ENCODE measurements around the gene YPEL2.
"Not testable (repeated sequence)": the region's sequence is repeated elsewhere in the genome, so short reads cannot be mapped to it uniquely, and the experiment has no call there.

Gene YPEL2

DNA sequence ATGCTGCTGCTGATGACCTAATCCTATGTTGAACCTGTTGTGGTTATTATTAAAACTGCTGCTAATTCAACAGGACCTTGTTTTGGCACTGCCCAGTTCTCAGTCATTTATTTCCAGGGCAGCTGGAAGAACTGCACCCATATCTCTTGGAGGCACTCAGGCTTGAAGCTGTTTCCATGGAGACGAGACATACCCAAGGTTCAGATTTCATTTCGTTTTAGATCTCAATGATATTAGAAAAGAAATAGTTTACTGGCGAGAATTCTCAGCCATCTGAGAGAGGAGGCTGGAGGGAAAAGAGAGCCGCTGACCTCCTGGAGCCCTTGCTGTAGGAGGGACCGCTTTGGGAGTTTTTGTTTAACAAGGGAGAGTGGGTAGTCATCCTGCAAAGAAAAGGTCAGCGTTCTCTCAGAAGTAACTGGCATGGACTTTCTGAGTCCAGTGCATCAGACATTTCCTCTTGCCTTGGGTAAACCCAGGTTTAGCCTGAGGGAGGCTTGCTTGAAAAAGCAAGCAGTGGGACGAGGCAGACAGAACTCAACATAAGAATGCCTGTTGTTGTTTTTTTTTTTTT is 75.4 kb downstream of the YPEL2 start:
- no peak for DNase-seq (ENCODE audit: low read depth in 2 of 2)

DNA sequence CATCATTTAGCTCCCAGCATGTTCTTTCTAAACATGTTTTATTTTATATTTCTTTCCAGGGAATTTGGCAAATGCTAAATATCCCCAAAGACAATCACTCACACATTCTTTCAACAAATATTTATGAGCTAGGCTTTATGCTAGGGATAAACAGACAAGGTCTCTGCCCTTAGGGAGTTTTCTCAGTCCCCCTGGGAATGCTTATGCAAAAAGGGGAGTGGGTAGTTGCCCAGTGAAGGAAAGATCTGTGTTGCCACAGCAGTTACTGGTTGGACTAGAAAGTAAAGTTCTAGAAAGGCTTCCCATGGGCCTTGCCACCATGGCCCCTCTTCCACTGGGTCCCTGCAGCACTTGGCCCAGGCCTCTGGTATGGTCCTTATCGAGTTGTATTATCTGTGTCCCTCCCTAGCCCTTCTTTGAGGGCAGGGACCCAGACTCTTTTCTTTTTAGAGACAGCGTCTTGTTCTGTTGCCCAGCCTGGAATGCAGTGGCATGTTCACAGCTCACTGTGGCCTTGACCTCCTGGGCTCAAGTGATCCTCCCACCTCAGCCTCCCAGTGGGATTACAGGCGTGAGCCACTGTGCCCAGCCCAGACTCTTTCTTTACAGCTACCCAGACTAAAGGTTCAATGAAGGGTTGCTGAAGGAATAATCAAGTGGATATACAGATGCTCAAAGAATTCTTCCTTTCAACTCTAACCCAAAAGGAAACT is 78.0 kb downstream of the YPEL2 start:
- DNase-seq (ENCODE audit: low read depth in 2 of 2), result no peak

- DNase-seq (ENCODE audit: low read depth in 2 of 2), result no peak
These were observed 78.6 kb downstream of the YPEL2 start for GRCh38 chr17:59410049-59410437.

- not testable (repeated sequence) for DNase-seq (ENCODE audit: low read depth in 2 of 2)
These were observed 81.0 kb downstream of the YPEL2 start for GRCh38 chr17:59412431-59412830.

- no peak for DNase-seq (ENCODE audit: low read depth in 2 of 2)
These were observed 81.7 kb downstream of the YPEL2 start for GRCh38 chr17:59413014-59413766.

DNA sequence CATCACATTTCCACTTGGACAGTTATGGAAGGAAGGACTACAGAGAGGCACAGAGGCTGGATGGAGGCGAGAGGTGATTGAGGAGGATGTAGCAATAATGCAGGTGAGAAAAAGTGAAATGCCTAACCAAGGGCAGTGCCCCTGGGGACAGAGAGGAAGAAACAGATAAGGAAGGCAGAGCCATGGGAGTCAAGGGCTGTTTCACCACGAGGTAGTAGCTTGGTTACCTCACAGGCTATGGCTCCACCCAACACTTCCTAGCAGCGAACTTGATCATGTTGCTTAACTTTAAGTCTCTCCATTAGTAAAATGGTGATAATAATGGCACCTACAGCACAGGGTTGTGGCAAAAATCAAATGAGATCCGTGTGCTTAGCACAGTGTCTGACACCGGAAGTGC is 83.9 kb downstream of the YPEL2 start:
- no peak for DNase-seq (ENCODE audit: low read depth in 2 of 2)

GRCh38 chr17:59416184-59416583 is 84.7 kb downstream of the YPEL2 start:
- no peak for DNase-seq (ENCODE audit: low read depth in 2 of 2)

GRCh38 chr17:59417452-59417851 is 86.0 kb downstream of the YPEL2 start:
- no peak for DNase-seq (ENCODE audit: low read depth in 2 of 2)

DNA sequence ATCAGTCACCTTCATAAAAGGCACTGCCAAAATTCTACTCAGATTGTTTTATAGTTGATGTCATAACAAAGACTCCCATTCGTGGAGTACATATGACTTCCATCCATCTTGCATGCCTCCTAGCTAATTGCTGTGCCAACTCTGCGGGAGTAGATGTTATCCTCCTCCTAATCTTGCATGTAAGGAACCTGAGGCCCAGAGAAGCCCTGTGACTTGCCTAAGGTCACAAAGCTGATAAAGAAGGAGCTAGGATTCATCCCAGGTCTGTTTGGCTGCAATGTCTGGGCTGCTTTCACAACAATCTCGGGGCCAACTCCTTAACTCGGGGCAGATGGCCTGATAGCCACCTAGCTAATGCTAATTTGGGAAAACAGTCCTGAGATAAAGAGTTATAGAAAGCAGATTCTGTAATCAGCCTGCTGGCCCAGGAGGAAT is 87.3 kb downstream of the YPEL2 start:
- DNase-seq (ENCODE audit: low read depth in 2 of 2), result no peak

DNA sequence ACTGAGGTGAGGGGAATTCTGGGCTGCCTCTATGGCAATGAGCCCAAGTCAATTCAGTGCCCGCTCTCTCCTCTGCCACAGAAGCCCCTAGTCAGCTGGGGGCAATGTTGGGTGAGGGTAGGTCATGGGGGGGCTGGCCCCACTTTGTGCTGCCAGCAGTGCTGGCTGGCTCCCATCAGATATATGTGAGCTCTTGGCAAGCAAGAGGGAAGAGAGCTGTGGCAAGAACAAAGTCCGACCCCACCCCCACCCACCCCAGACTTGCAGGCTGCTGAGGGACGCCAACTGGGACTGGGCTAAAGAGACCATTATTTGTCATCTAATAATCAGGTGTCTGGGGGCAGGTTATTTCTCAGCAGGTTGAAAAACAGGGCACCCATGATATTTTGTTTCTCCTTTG is 89.4 kb downstream of the YPEL2 start:
- DNase-seq (ENCODE audit: low read depth in 2 of 2), result no peak

DNA sequence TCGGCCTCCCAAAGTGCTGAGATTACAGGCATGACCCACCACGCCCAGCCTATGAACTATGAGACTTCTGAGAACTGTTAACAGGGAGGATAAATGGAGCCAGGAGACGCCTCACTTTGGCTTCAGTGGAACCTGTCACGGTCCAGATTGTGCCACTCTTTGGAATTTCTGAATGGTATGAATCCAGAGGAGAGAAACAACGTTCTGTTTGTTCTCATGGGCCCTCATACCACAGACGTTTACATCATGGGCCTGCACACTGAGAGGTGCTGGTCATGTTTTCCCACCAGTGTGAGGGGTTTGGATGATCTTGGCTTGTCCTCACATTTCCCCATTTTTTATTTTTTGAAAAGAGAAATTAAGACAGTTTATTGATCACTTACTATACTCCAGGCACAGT is 90.3 kb downstream of the YPEL2 start:
- DNase-seq (ENCODE audit: low read depth in 2 of 2), result no peak

- no peak for DNase-seq (ENCODE audit: low read depth in 2 of 2)
These were observed 91.8 kb downstream of the YPEL2 start for GRCh38 chr17:59423137-59423724.

GRCh38 chr17:59423903-59424302 is 92.4 kb downstream of the YPEL2 start:
- no peak for DNase-seq (ENCODE audit: low read depth in 2 of 2)

GRCh38 chr17:59424331-59424730 is 92.9 kb downstream of the YPEL2 start:
- no peak for DNase-seq (ENCODE audit: low read depth in 2 of 2)

- no peak for DNase-seq (ENCODE audit: low read depth in 2 of 2)
These were observed 93.9 kb downstream of the YPEL2 start for GRCh38 chr17:59425085-59425931.

GRCh38 chr17:59426031-59426430 is 94.6 kb downstream of the YPEL2 start:
- no peak for DNase-seq (ENCODE audit: low read depth in 2 of 2)

- no peak for DNase-seq (ENCODE audit: low read depth in 2 of 2)
These were observed 96.0 kb downstream of the YPEL2 start for GRCh38 chr17:59427425-59427921.

- no peak for DNase-seq (ENCODE audit: low read depth in 2 of 2)
These were observed 96.5 kb downstream of the YPEL2 start for GRCh38 chr17:59427996-59428395.

GRCh38 chr17:59428916-59429485 is 97.5 kb downstream of the YPEL2 start:
- no peak for DNase-seq (ENCODE audit: low read depth in 2 of 2)

DNA sequence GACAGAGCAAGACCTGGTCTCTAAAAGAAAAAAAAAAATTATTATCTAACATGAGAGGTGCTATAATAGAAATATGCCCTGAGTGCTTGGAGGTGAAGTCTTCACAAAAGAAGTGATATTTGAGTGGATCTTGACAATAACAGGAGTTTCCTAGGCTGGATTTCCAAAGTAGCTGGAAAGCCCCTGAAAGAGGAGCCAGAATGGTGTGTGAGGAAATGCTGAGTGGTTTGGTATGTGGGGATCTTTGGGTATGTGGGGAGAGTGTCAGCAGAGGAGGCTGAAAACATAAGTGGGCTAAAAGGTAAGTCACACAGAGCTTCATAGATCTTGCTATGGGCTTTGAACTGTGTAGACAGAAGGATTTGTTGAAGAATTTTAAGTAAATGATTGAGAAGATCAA is 100.1 kb downstream of the YPEL2 start:
- no peak for DNase-seq (ENCODE audit: low read depth in 2 of 2)

DNA sequence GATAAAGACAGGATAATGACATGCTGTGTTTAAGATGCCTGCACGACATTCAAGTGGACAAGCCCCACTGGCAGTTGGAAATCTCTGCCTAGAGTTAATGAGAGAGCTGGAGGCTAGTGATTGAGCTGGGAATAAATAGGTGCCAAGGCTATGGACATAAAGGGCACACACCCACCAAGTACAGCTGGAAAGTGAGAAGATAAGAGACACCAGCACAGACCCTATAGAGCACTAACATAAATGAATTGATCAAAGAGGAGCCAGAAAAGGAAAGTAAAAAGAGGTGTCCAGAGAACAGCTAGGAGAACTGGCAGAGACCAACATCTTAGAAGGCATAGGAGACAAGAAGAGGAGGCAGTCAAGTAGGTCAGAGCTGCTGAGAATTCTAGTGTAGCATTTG is 101.2 kb downstream of the YPEL2 start:
- DNase-seq (ENCODE audit: low read depth in 2 of 2), result no peak
